ENCODE data around the gene TMEM43.

- TF ChIP-seq CTCF (IDR thresholded peaks at IDR 0.05; ENCODE audit: low read length) (no peak), EZH2 (IDR thresholded peaks at IDR 0.05; ENCODE audit: borderline replicate concordance, low read length) (no peak)
These were observed 3.9 kb downstream of the TMEM43 start for GRCh38 chr3:14128724-14129123.

All from OCI-LY1 (cell line).